C4-2B (cell line): ENCODE measurements around the gene TUBB2B.

ENCODE experiments used
- CTCF ChIP-seq: fragments of 450-650 bp; conservative IDR thresholded peaks from 2 replicates; pipeline ENCODE4 v1.5.1; 2017; ENCODE audit warnings: mild to moderate bottlenecking
- ZFX ChIP-seq: fragments of 450-650 bp; IDR thresholded peaks from 2 replicates; pipeline ENCODE4 v1.6.1; 2017

GRCh38 chr6:3253597-3253961 lies 26.1 kb upstream of the TUBB2B start:
- no peak for TF ChIP-seq CTCF
- TF ChIP-seq ZFX = no peak
